Activated naive CD4-positive, alpha-beta T cell treated with anti-CD3 and anti-CD28 coated beads, Interleukin-2, amount 50 U/mL, for 72 hours (primary cell): ENCODE data around the gene SACM1L. TPM values are rescaled to one million over a fixed set of nuclear protein-coding genes. Genes with fewer than 3 reads are reported as not detected.

Experiments used
- ATAC-seq, 2 donors: fragments of 150-1000 bp; cut with Tn5 transposase; 2 replicates each; pipeline ENCODE4 v1.10.0; 2021; ENCODE audit warnings: mild to moderate bottlenecking in 2 of 2, moderate library complexity in 2 of 2
- DNase-seq, 2 donors: peaks; one replicate each; pipeline ENCODE4 v3.0.0; 2021 to 2022; ENCODE audit warnings: low spot score in 2 of 2
- H3K27ac Mint-ChIP-seq, 2 donors: one replicate each; pipeline ENCODE4 v1.8.0; 2022; ENCODE audit warnings: mild to moderate bottlenecking in 2 of 2, mixed read lengths in 2 of 2
- H3K36me3 Mint-ChIP-seq, 2 donors: one replicate each; pipeline ENCODE4 v1.8.0; 2022; ENCODE audit warnings: mixed read lengths in 2 of 2
- H3K9me3 Mint-ChIP-seq, 2 donors: one replicate each; pipeline ENCODE4 v1.8.0; 2022; ENCODE audit warnings: mixed read lengths in 2 of 2
- total RNA-seq, 2 donors: library from RNA; stranded (reverse); gene quantifications; one replicate each; pipeline ENCODE4 v1.2.3, GENCODE V29; 2022

The SACM1L gene
- total RNA-seq, 2 donors from 2014 or later = 61.8 to 99.2 TPM

DNA sequence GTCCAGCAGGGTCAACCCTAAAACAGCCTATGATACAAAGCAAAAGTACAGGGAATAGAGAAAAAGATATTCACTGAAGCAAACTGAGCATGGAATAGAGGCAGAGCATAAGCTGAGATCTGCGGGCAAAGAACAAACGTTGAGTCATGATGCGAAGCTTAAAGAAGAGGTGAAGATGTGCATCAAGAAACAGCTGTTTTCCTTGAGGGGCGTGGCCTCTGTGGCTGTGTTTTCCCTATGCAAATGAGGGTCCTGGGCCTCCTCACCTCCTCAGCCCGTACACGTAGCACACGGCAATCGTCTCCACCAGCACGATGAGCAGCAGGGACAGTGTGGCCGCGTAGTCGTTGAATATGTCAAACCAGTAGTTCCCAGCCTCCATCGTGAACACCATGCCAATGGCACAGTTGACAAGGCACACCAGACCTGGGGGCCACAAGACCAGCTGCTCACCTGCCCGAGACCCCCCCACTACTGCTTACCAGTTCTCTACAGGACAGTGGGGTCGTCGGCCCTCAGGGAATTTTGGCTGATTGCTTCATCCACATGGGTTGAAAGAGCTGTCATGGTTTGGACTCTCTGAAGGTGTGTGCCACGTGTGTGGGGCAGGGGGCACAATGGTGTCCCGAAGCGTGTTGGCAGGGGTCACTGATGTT, 73.6 kb downstream of the SACM1L start:
- Mint-ChIP-seq H3K9me3 (no peaks in the 10 kb centered on the region), H3K27ac (no peak overlapping the region), H3K36me3 (no peaks in the 10 kb centered on the region)
- DNase-seq = no peak
- no peak for ATAC-seq

DNA sequence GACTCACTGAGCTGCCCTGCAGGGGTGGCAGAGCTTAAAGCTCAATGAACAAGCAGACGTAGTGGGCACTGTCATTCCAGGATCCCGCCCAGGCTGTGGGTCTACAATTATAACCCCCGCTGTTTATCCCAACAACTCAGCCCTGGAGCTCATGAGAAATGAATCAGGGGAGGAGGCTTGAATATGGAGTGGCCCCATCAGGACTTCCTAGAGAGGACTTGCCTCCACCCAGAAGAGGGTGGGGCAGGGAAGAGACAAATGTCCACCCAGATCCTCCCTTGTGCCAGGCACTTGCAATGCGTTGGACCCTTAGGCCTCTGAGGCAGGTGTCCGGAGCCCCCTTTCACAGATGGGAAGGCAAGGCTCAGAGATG, 74.1 kb downstream of the SACM1L start:
- H3K9me3 Mint-ChIP-seq = no peaks in the 10 kb centered on the region
- DNase-seq (no peak), ATAC-seq (no peak)
- no peak overlapping the region for H3K27ac Mint-ChIP-seq
- no peaks in the 10 kb centered on the region for H3K36me3 Mint-ChIP-seq

- ATAC-seq (no peak), DNase-seq (no peak)
- H3K9me3 Mint-ChIP-seq = no peaks in the 10 kb centered on the region
Observed at GRCh38 chr3:45765266-45765851, 76.2 kb downstream of the SACM1L start.

DNA sequence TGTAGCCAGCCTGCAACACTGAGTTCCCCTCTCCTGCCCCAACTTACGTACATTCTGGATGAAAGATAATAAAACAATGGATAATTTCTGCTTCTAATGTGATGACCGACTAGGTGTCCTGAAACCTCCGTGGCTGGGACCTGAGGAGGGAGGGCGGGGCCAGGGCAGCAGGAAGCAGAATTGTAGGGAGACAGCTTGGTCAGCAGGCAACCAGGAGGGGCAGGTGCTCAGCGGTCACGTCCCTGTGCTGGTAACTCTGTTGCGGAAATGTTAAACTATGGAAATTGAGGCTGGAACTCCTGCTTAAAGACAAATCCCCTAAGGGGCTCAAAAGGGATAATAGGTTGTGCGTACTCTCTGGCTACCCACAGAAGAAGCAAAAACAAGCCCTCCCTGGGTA, 76.8 kb downstream of the SACM1L start:
- DNase-seq (no peak), ATAC-seq (no peak)
- H3K27ac Mint-ChIP-seq = no peak overlapping the region
- H3K9me3 Mint-ChIP-seq = no peaks in the 10 kb centered on the region
- no peaks in the 10 kb centered on the region for H3K36me3 Mint-ChIP-seq

More at GRCh38 chr3:45765266-45765851, 76.2 kb downstream of the SACM1L start:
- no peaks in the 10 kb centered on the region for H3K36me3 Mint-ChIP-seq
- no peak overlapping the region for H3K27ac Mint-ChIP-seq

DNA sequence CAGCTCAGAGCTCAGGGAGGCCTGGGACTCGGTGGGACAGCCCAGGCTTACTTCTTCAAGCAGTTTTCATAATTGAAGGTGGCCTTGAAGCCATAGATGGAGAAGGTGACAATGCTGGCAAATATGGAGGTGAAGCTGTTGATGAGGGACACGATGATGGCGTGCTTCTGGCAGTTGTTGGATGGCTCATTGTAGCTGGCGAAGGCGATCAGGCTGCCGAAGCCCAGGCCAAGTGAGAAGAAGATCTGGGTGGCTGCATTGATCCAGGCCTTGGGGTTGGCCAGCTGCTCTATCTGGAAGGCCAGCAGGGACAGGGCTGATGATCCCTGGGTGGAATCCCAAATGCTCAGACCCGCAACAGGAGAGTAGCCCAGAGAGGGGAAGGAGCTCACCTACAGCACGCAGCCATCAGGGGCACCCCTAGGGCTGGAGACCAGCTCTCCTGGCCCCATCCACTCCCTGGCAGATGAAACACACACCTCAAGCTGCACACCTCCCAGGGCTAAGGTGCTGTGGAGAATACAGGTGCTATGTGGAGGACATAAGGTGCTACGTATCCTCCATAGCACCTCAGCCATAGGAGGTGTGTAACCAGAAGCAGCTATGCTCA, 82.1 kb downstream of the SACM1L start:
- no peak for ATAC-seq
- H3K9me3 Mint-ChIP-seq = no peaks in the 10 kb centered on the region
- no peaks in the 10 kb centered on the region for H3K36me3 Mint-ChIP-seq
- DNase-seq = no peak
- no peak overlapping the region for H3K27ac Mint-ChIP-seq

DNA sequence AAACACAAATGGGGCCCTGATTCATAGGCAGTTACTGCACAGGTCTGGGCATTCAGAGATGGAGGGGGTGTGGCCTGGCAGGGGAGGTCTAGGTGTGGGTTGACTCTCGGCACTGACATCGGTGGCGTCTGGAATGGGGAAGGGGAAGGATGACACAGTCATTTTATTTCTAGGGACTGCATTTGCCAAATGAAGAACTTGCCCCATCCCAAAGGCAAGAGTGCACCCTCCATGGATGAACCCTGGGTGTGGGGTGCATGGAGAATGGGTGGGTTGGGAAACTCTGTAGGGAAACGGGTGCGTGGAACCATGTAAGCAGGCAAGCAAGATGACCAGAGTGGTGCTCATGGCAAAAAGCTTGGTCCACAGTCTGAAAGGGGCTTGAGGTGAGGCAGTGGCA, 82.6 kb downstream of the SACM1L start:
- Mint-ChIP-seq H3K9me3 (no peaks in the 10 kb centered on the region), H3K27ac (no peak overlapping the region), H3K36me3 (no peaks in the 10 kb centered on the region)
- DNase-seq (no peak), ATAC-seq (no peak)

DNA sequence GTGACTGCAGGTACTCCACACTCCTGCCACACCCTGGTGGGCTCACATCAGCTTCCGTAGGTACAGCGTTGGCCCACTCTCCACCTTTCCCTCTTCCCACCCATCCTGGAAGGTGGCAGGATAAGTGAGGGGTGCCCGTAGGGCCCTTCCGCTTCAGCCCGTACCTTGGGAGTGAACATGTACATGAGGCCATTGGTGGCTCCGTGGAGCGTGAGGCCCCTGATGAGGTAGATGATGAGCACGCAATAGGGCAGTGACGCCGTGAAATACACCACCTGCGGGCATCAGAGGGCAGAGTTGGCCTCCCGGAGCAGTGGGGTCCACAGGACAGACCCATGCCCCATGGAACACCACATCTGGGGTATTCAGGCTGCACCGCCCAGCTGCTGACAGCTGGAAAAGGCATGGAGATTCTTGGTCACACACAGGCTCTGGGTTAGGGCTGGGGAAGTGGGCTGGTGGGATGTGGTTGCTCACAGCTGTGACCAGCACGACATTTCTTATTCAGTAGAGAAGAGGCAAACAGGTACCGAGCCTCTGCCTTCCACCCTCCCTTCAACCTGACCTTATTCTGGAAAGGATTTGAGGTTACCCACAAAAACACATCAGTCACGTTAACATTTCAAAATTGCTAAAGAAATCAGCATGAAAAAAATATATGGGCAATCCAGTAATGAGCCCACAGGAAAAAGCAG, 83.3 kb downstream of the SACM1L start:
- Mint-ChIP-seq H3K27ac (peak overlapping the region in 1 of 2 donors; percentile 40), H3K36me3 (no peaks in the 10 kb centered on the region), H3K9me3 (no peaks in the 10 kb centered on the region)
- ATAC-seq (peak; percentile 72 to 91), DNase-seq (no peak)

GRCh38 chr3:45773072-45773471, 83.9 kb downstream of the SACM1L start:
- Mint-ChIP-seq H3K36me3 (no peaks in the 10 kb centered on the region), H3K27ac (peak overlapping the region in 1 of 2 donors; percentile 40), H3K9me3 (no peaks in the 10 kb centered on the region)
- no peak for ATAC-seq
- no peak for DNase-seq

- ATAC-seq (no peak), DNase-seq (no peak)
- Mint-ChIP-seq H3K27ac (no peak overlapping the region), H3K9me3 (no peaks in the 10 kb centered on the region), H3K36me3 (no peaks in the 10 kb centered on the region)
Observed at GRCh38 chr3:45773714-45774449, 84.7 kb downstream of the SACM1L start.

GRCh38 chr3:45774581-45775521, 85.7 kb downstream of the SACM1L start:
- DNase-seq (no peak), ATAC-seq (no peak)
- Mint-ChIP-seq H3K27ac (no peak overlapping the region), H3K36me3 (no peaks in the 10 kb centered on the region), H3K9me3 (no peaks in the 10 kb centered on the region)

- DNase-seq (no peak), ATAC-seq (no peak)
- no peaks in the 10 kb centered on the region for H3K36me3 Mint-ChIP-seq
- no peak overlapping the region for H3K27ac Mint-ChIP-seq
- no peaks in the 10 kb centered on the region for H3K9me3 Mint-ChIP-seq
Observed at GRCh38 chr3:45775571-45776300, 86.5 kb downstream of the SACM1L start.

DNA sequence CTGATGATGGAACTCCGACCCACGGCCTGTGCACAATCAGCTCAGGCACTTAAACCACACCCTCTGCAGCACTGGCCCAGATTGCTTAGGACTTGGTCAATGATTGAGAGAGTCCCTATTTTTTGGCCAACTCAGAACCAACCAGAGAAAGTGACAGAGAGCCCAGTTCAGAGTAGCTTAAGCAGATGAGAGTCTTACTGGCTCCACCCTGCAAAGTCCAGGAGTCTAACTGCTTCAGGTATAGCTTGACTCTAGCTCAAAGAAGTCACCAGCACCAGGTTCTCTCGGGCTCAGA, 87.1 kb downstream of the SACM1L start:
- Mint-ChIP-seq H3K36me3 (no peaks in the 10 kb centered on the region), H3K9me3 (no peaks in the 10 kb centered on the region), H3K27ac (no peak overlapping the region)
- no peak for ATAC-seq
- no peak for DNase-seq

- Mint-ChIP-seq H3K36me3 (no peaks in the 10 kb centered on the region), H3K27ac (no peak overlapping the region), H3K9me3 (no peaks in the 10 kb centered on the region)
- DNase-seq (no peak), ATAC-seq (no peak)
Observed at GRCh38 chr3:45776611-45777010, 87.4 kb downstream of the SACM1L start.

- no peaks in the 10 kb centered on the region for H3K36me3 Mint-ChIP-seq
- H3K27ac Mint-ChIP-seq = no peak overlapping the region
- DNase-seq (no peak), ATAC-seq (no peak)
- H3K9me3 Mint-ChIP-seq = no peaks in the 10 kb centered on the region
Observed at GRCh38 chr3:45777111-45777745, 88.0 kb downstream of the SACM1L start.

DNA sequence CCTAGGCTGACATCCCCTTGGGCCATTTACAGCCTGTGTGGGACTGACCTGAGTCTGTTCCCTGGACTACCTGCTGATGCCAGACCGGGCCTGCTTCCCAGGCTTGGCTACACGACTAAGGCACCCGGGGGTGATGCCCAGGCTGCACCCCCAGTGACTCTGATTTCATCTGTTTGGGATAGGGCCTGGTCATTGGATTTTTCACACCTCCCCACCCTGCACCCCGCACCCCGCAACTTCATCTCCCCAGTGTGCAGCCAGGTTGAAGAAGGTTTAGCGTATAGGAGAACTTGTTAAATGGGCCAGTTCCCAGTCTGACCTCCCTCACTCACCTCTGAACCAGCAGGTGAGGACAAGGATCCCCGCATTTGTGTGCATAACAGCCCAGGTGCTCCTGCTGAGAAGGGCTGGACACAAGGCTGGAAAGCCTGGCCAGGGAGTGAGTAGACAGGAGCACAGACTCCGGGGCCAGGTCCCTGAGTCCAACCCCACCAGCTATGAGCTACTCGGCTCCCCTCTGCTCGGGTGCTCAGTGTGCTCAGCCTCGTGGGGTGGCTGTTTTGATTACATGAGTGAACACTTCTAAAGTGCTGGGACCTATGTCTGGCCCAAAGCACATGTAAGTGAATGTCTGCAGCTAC, 88.7 kb downstream of the SACM1L start:
- DNase-seq (no peak), ATAC-seq (no peak)
- Mint-ChIP-seq H3K36me3 (no peaks in the 10 kb centered on the region), H3K9me3 (no peaks in the 10 kb centered on the region), H3K27ac (peak overlapping the region in 1 of 2 donors; percentile 79)
